IPS-20b (cell line): Measurements from ENCODE around the gene KSR2.
A peak's percentile ranks its signal among the peaks of the same experiment; 100 is the strongest.
"Not testable (repeated sequence)": the region's sequence is repeated elsewhere in the genome, so short reads cannot be mapped to it uniquely, and the experiment has no call there.

Experiments
- H3K27ac ChIP-seq: one replicate; pipeline ENCODE4 v1.5.1; 2013; ENCODE audit warnings: low read length
- H3K27me3 ChIP-seq: 2 replicates; pipeline ENCODE4 v1.6.1; 2013; ENCODE audit warnings: mild to moderate bottlenecking, low read length, inconsistent platforms; ENCODE audit not compliant: insufficient read depth
- H3K36me3 ChIP-seq: 2 replicates; pipeline ENCODE4 v1.6.1; 2013; ENCODE audit warnings: low read depth, mild to moderate bottlenecking, inconsistent platforms, low read length, moderate library complexity; ENCODE audit not compliant: insufficient read depth
- H3K4me1 ChIP-seq: 2 replicates; pipeline ENCODE4 v1.6.1; 2013; ENCODE audit warnings: mild to moderate bottlenecking, control low read depth, inconsistent platforms, low read length, moderate library complexity; ENCODE audit not compliant: insufficient read depth
- H3K4me3 ChIP-seq: 2 replicates; pipeline ENCODE4 v1.5.1; 2013; ENCODE audit warnings: mild to moderate bottlenecking, low read length, inconsistent platforms
- H3K9ac ChIP-seq: 2 replicates; pipeline ENCODE4 v1.6.1; 2013; ENCODE audit warnings: low read depth, mild to moderate bottlenecking, inconsistent platforms, low read length, moderate library complexity
- H3K9me3 ChIP-seq: 2 replicates; pipeline ENCODE4 v1.6.1; 2013; ENCODE audit warnings: mild to moderate bottlenecking, low read depth, low read length, inconsistent platforms; ENCODE audit not compliant: insufficient read depth

The KSR2 gene

GRCh38 chr12:117738233-117738632 is 230.6 kb downstream of the KSR2 start:
- H3K36me3 ChIP-seq: no peaks in the 10 kb centered on the region
- H3K27ac ChIP-seq: no peak overlapping the region
- H3K9me3 ChIP-seq: no peaks in the 10 kb centered on the region
- H3K9ac ChIP-seq: no peak overlapping the region
- no peaks in the 10 kb centered on the region for H3K4me1 ChIP-seq
- no peaks in the 10 kb centered on the region for H3K27me3 ChIP-seq
- H3K4me3 ChIP-seq: no peak overlapping the region

- no peak overlapping the region for H3K4me3 ChIP-seq
- no peaks in the 10 kb centered on the region for H3K9me3 ChIP-seq
- H3K36me3 ChIP-seq: no peaks in the 10 kb centered on the region
- no peaks in the 10 kb centered on the region for H3K27me3 ChIP-seq
- H3K27ac ChIP-seq: no peak overlapping the region
- H3K9ac ChIP-seq: no peak overlapping the region
- H3K4me1 ChIP-seq: no peaks in the 10 kb centered on the region
These were observed 235.3 kb downstream of the KSR2 start for GRCh38 chr12:117733549-117733805.

- H3K9me3 ChIP-seq: no peaks in the 10 kb centered on the region
- H3K9ac ChIP-seq: no peak overlapping the region
- no peak overlapping the region for H3K27ac ChIP-seq
- no peaks in the 10 kb centered on the region for H3K36me3 ChIP-seq
- H3K27me3 ChIP-seq: no peaks in the 10 kb centered on the region
- H3K4me3 ChIP-seq: no peak overlapping the region
- no peaks in the 10 kb centered on the region for H3K4me1 ChIP-seq
These were observed 235.8 kb downstream of the KSR2 start for GRCh38 chr12:117732761-117733548.

GRCh38 chr12:117731131-117731530 is 237.7 kb downstream of the KSR2 start:
- H3K27me3 ChIP-seq, H3K9me3 ChIP-seq, H3K4me3 ChIP-seq, H3K36me3 ChIP-seq, H3K27ac ChIP-seq, H3K4me1 ChIP-seq, H3K9ac ChIP-seq: not testable (repeated sequence)

GRCh38 chr12:117727301-117727700 is 241.5 kb downstream of the KSR2 start:
- Histone ChIP-seq H3K4me1 (no peaks in the 10 kb centered on the region), H3K4me3 (no peak overlapping the region), H3K27me3 (no peaks in the 10 kb centered on the region), H3K9me3 (no peaks in the 10 kb centered on the region), H3K27ac (no peak overlapping the region), H3K36me3 (no peaks in the 10 kb centered on the region), H3K9ac (no peak overlapping the region)

GRCh38 chr12:117724543-117724942 is 244.2 kb downstream of the KSR2 start:
- Histone ChIP-seq H3K36me3 (no peaks in the 10 kb centered on the region), H3K27ac (no peak overlapping the region), H3K9ac (no peak overlapping the region), H3K4me3 (no peak overlapping the region), H3K4me1 (no peaks in the 10 kb centered on the region), H3K9me3 (no peaks in the 10 kb centered on the region), H3K27me3 (no peaks in the 10 kb centered on the region)

GRCh38 chr12:117718559-117718958 is 250.2 kb downstream of the KSR2 start:
- H3K27me3 ChIP-seq: no peaks in the 10 kb centered on the region
- H3K4me3 ChIP-seq: no peak overlapping the region
- no peaks in the 10 kb centered on the region for H3K9me3 ChIP-seq
- no peak overlapping the region for H3K9ac ChIP-seq
- H3K27ac ChIP-seq: no peak overlapping the region
- no peaks in the 10 kb centered on the region for H3K36me3 ChIP-seq
- no peaks in the 10 kb centered on the region for H3K4me1 ChIP-seq

- Histone ChIP-seq H3K9me3 (no peaks in the 10 kb centered on the region), H3K36me3 (no peaks in the 10 kb centered on the region), H3K4me3 (no peak overlapping the region), H3K4me1 (no peaks in the 10 kb centered on the region), H3K27ac (no peak overlapping the region), H3K9ac (no peak overlapping the region), H3K27me3 (no peaks in the 10 kb centered on the region)
These were observed 250.6 kb downstream of the KSR2 start for GRCh38 chr12:117718141-117718540.

GRCh38 chr12:117714203-117714602 is 254.6 kb downstream of the KSR2 start:
- Histone ChIP-seq H3K9ac (no peak overlapping the region), H3K9me3 (no peaks in the 10 kb centered on the region), H3K4me3 (no peak overlapping the region), H3K4me1 (no peaks in the 10 kb centered on the region), H3K27me3 (no peaks in the 10 kb centered on the region), H3K27ac (no peak overlapping the region), H3K36me3 (no peaks in the 10 kb centered on the region)

- H3K27me3 ChIP-seq: no peaks in the 10 kb centered on the region
- H3K9me3 ChIP-seq: no peaks in the 10 kb centered on the region
- H3K4me1 ChIP-seq: no peaks in the 10 kb centered on the region
- H3K9ac ChIP-seq: no peak overlapping the region
- H3K27ac ChIP-seq: no peak overlapping the region
- H3K36me3 ChIP-seq: no peaks in the 10 kb centered on the region
- no peak overlapping the region for H3K4me3 ChIP-seq
These were observed 258.7 kb downstream of the KSR2 start for GRCh38 chr12:117710121-117710520.

- H3K4me3 ChIP-seq: no peak overlapping the region
- no peaks in the 10 kb centered on the region for H3K36me3 ChIP-seq
- H3K9ac ChIP-seq: no peak overlapping the region
- peaks cover 6% of the 10 kb centered on the region; the same call in 1 of the 2 replicates for H3K4me1 ChIP-seq
- no peak overlapping the region for H3K27ac ChIP-seq
- H3K9me3 ChIP-seq: no peaks in the 10 kb centered on the region
- H3K27me3 ChIP-seq: no peaks in the 10 kb centered on the region
These were observed 260.9 kb downstream of the KSR2 start for GRCh38 chr12:117707861-117708260.

- Histone ChIP-seq H3K9me3 (no peaks in the 10 kb centered on the region), H3K4me3 (no peak overlapping the region), H3K27me3 (no peaks in the 10 kb centered on the region), H3K9ac (peak overlapping the region; percentile 23; the same call in 1 of the 2 replicates), H3K36me3 (no peaks in the 10 kb centered on the region), H3K4me1 (peaks cover 6% of the 10 kb centered on the region; the same call in 1 of the 2 replicates), H3K27ac (no peak overlapping the region)
These were observed 265.2 kb downstream of the KSR2 start for GRCh38 chr12:117703584-117703983.
